Measurements from ENCODE around the gene NPAT. TPM values are rescaled to one million over a fixed set of nuclear protein-coding genes. Genes with fewer than 3 reads are reported as not detected.

The NPAT gene
- total and polyA plus RNA-seq, 9 of the 15 experiments (the other 6 are each of a cell fraction or from before 2014, with no cell fraction given), result 8.8 to 30.0 (median 22.1) TPM

- no peak; the same call in 1 of the 2 replicates for TF ChIP-seq MGA (IDR thresholded peaks at IDR 0.05)
- no peak for TF ChIP-seq CLOCK (CRISPR knock-in tag; IDR thresholded peaks at IDR 0.05; ENCODE audit: borderline replicate concordance)
- TF ChIP-seq, protein P1, sequence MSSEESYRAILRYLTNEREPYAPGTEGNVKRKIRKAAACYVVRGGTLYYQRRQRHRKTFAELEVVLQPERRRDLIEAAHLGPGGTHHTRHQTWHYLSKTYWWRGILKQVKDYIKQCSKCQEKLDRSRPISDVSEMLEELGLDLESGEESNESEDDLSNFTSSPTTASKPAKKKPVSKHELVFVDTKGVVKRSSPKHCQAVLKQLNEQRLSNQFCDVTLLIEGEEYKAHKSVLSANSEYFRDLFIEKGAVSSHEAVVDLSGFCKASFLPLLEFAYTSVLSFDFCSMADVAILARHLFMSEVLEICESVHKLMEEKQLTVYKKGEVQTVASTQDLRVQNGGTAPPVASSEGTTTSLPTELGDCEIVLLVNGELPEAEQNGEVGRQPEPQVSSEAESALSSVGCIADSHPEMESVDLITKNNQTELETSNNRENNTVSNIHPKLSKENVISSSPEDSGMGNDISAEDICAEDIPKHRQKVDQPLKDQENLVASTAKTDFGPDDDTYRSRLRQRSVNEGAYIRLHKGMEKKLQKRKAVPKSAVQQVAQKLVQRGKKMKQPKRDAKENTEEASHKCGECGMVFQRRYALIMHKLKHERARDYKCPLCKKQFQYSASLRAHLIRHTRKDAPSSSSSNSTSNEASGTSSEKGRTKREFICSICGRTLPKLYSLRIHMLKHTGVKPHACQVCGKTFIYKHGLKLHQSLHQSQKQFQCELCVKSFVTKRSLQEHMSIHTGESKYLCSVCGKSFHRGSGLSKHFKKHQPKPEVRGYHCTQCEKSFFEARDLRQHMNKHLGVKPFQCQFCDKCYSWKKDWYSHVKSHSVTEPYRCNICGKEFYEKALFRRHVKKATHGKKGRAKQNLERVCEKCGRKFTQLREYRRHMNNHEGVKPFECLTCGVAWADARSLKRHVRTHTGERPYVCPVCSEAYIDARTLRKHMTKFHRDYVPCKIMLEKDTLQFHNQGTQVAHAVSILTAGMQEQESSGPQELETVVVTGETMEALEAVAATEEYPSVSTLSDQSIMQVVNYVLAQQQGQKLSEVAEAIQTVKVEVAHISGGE (CRISPR knock-in tag; IDR thresholded peaks at IDR 0.05), result no peak; a peak in 1 of 6 replicates
- TF ChIP-seq KDM4B (IDR thresholded peaks at IDR 0.05; ENCODE audit: borderline replicate concordance in 2 of 2, low read depth in 1 of 2), result 0 out of 4 replicates have a peak, but pooled peaks of 1 of the 2 experiments have one; percentile 12
- TF ChIP-seq, protein P2, sequence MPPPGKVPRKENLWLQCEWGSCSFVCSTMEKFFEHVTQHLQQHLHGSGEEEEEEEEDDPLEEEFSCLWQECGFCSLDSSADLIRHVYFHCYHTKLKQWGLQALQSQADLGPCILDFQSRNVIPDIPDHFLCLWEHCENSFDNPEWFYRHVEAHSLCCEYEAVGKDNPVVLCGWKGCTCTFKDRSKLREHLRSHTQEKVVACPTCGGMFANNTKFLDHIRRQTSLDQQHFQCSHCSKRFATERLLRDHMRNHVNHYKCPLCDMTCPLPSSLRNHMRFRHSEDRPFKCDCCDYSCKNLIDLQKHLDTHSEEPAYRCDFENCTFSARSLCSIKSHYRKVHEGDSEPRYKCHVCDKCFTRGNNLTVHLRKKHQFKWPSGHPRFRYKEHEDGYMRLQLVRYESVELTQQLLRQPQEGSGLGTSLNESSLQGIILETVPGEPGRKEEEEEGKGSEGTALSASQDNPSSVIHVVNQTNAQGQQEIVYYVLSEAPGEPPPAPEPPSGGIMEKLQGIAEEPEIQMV (tag; conservative IDR thresholded peaks at IDR 0.05; ENCODE audit: low read depth), result no peak
Observed at GRCh38 chr11:108221911-108222573, 396 bp downstream of the NPAT start (continued).

Measured in K562 (cell line).